GM18511 (cell line): ENCODE results near the gene LHFPL3.
A peak's percentile ranks its signal among the peaks of the same experiment; 100 is the strongest.
"Not testable (repeated sequence)": the region's sequence is repeated elsewhere in the genome, so short reads cannot be mapped to it uniquely, and the experiment has no call there.

Experiments
- ATAC-seq: cut with Tn5 transposase; IDR thresholded peaks from one replicate; pipeline ENCODE4 v1.9.1; 2021; ENCODE audit warnings: mild to moderate bottlenecking, moderate library complexity; ENCODE audit not compliant: unreplicated experiment

LHFPL3 gene

GRCh38 chr7:104886651-104887050 is 558.2 kb downstream of the LHFPL3 start:
- ATAC-seq: no peak

- ATAC-seq: no peak
Observed at GRCh38 chr7:104890216-104890615, 561.8 kb downstream of the LHFPL3 start.

GRCh38 chr7:104891949-104892348 is 563.5 kb downstream of the LHFPL3 start:
- no peak for ATAC-seq

- no peak for ATAC-seq
Observed at GRCh38 chr7:104894314-104894713, 565.9 kb downstream of the LHFPL3 start.

- no peak for ATAC-seq
Observed at GRCh38 chr7:104894726-104895521, 566.5 kb downstream of the LHFPL3 start.

DNA sequence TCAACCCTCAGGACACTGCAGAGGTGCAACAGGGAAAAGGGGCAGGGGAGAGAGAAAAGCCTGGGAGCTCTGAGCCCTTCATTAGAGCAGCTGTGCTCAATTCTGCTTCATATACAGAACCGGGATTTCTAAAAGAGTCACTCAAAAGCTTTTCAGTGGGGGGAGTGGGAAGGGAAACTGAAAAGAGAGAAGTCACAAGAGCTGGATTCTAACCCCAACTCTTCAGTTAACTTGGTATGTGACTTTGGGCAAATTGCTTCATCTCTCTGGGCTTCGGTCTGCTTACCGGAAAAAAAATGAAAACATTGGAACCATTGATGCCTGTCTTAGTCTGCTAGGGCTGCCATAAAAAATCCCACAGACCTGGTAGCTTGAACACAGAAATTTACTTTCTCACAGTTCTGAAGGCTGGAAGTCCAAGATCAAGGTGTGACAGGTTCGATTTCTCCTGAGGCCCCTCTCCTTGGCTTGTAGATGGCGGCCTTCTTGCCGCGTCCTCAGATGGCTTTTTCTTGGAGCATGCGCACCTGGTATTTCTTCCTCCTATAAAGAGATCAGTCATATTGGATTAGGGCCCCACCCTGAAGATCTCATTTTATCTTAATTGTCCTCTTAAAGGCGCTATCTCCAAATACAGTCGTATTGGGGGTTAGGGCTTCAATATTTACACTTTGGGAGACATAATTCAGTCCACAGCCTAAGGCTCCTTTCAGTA is 567.3 kb downstream of the LHFPL3 start:
- peak; percentile 43 for ATAC-seq

DNA sequence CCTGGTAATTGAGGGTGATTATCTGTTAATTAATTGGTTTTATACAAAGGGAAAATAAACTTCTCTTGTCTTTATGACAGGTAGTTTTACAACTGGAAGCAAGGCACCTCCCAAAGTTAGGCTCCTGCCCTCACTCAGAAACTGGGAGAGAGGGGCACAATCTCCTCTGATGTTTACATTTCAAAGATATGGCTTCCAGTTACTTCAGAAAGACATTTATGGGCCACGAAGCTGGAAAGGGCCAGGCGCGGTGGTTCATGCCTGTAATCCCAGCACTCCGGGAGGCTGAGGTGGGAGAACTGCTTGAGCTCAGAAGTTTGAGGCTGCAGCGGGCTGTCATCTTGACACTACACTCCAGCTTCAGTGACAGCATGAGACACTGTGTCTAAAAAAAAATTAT is 570.0 kb downstream of the LHFPL3 start:
- ATAC-seq: no peak

DNA sequence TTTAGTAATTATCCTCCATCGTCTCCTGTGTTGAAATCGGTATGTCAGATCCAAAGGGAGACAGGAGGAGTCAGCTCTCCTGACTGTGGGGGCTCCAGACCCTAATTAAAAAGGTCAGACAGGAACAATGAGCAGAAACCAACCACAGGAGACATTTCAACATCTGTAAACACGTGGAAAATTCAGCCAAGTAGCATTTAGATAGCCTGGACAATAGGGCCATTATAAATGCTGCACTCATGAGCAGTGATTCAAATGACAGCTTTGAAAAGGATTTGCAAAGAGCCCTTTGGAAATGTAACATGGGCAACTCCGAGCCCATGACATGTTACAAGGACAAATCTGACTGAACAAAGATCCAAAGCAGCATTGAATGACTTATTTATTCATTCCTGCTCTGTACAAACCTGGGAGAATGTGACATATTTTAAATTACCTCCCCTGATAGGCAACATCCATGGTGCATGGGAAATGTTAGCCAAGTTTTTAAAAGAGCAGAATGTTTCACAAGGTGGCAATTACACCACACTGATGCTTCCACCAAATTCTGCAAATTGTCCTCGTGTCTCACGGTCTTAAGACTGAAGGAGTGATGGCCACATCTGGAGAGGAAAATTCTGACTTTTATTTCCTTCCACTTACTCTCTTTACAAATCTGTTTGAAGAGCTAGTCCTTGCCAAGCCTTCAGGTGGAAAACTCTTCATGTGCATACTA is 572.3 kb downstream of the LHFPL3 start:
- no peak for ATAC-seq

GRCh38 chr7:104901240-104901619 is 572.8 kb downstream of the LHFPL3 start:
- no peak for ATAC-seq

GRCh38 chr7:104902183-104902582 is 573.8 kb downstream of the LHFPL3 start:
- no peak for ATAC-seq

DNA sequence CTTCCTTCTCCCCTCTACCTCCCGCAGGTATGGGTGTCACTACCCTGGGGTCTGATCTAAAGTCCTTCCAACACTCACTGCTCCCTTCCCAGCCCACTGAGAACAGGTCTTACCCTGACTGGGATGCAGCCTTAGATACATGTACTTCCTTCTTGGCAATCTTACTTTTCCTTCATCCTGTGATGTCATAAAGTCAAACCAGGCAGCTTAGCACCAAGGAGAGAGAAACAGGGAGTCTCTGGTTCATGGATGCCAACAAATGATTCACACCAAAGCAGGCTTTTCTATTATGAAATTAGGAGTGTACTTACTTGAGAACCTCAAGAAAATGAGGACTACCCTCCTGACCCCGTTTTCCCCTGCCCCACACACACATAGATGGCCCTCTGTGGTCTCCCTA is 574.6 kb downstream of the LHFPL3 start:
- ATAC-seq: no peak

DNA sequence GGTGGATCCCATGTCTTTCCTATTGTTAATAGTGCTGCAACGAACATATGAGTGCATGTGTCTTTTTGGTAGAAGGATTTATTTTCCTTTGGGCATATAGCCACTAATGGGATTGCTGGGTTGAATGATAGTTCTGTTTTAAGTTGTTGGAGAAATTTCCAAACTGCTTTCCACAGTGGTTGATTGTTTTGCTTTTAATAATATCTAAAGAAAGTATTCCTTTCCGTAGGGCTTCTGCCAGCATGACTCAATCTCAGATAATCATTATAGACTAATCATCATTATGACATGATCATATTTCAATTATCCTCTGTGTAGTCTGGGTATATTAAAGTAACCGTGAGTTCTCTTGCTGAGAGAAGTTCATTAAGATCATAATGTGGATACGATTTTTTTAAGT is 575.4 kb downstream of the LHFPL3 start:
- ATAC-seq: no peak

- ATAC-seq: no peak
Observed at GRCh38 chr7:104906032-104906431, 577.6 kb downstream of the LHFPL3 start.

GRCh38 chr7:104906556-104906955 is 578.2 kb downstream of the LHFPL3 start:
- ATAC-seq: no peak

GRCh38 chr7:104908636-104909035 is 580.2 kb downstream of the LHFPL3 start:
- no peak for ATAC-seq

DNA sequence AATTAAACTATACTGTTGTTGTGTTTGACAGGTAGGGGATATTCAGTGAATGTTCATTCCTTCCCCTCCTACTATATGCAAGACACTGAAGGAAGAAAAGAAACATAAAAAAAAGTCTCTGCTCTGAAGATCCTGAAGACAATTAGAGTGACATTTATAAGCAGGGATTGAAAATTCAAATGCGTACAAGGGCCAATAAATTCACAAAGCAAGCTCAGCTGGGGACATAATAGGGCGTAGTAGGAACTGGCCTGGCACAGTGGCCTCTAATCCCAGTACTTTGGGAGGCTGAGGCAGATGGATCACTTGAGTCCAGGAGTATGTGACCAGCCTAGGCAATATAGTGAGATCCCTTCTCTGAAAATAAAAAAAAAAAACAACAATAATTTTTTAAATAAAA is 580.7 kb downstream of the LHFPL3 start:
- no peak for ATAC-seq

DNA sequence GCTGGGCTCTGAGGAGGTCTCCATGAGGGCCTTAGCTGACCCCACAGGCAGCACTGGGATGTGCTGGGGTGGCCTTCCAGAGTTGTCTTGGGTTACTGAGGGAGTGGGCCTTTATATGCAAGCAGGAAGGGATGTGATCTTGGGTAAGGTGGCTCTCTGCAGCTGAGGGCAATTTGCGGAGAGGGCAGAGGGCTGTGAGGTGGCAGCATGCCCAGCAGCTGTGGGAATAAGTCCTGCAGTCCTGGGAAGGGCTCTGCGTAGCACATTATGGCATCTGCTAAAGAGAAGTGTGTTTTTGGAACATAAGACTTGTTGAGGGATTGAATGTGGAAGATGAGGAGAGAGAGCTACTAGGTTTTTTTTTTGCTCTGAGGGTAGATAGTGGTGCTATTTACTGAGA is 586.0 kb downstream of the LHFPL3 start:
- ATAC-seq: no peak

GRCh38 chr7:104921596-104921995 is 593.2 kb downstream of the LHFPL3 start:
- no peak for ATAC-seq

DNA sequence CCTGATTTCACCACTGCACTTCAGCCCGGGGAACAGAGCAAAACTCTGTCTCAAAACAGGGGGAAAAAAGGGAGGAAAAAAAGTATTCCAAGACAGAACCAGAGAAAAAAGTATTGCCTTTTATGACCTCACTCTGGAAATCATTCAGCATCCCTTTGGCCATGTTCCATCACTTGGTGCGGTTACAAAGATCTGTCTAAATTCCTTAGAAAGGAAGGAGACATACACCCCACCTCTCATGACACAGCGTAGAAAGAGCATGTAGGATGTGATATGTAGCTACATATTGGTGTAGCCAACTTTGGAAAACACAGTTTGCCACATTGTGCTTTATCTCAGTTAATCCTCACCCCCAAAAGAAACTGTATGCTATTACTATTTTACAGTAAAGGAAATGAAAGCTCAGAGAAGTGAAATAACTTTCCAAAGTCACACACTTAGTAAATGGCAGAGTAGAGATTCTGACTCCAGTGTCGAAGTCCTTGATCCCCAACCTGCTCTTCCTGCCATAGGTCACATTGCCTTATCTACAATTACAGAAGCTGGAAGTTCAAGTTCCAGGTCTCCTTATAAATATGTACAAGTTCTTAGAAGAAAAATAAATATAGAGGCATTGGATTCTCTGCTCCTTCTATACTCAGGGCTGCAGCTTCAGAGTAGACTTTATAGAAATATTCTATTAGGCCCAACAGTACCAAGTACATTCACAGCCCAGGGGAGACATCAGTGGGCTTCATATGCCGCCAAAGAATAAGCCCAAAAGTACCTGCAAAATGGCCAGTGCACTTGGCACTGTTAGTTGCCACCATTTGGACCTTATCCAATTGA is 594.0 kb downstream of the LHFPL3 start:
- ATAC-seq: no peak

DNA sequence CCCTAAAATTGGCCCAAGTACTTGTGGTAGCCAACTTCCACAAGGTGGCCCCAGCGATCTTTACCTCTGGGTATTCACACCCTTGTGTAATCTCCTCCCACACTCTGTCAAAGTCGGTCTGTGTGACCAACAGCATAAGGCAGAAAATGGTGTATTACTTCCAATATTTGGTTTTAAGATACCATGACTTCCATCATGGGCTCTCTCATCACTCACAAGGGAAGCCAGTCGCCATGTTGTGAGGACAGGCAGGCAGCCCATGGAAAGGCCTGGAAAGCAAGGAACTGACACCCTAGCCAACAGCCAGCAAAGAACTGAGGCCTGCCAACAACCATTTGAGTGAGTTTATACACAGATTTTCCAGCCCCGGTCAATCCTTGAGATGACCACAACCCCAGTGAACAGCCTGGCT is 594.6 kb downstream of the LHFPL3 start:
- ATAC-seq: peak; percentile 99

GRCh38 chr7:104926189-104926588 is 597.8 kb downstream of the LHFPL3 start:
- ATAC-seq: not testable (repeated sequence)
